HepG2 (cell line): ENCODE data around the gene SCARF1. TPM values are rescaled to one million over a fixed set of nuclear protein-coding genes. Genes with fewer than 3 reads are reported as not detected.

ENCODE experiments used
- AGO1 ChIP-seq: fragments of 200-400 bp; formaldehyde crosslinking; IDR thresholded peaks from 2 replicates; pipeline ENCODE4 v1.6.1; 2017; ENCODE audit warnings: mild to moderate bottlenecking, low read depth, low read length, moderate library complexity; ENCODE audit not compliant: poor library complexity, severe bottlenecking
- ARID4A ChIP-seq: sonication (generic); formaldehyde crosslinking; IDR thresholded peaks from 2 replicates; pipeline ENCODE4 v1.5.0; 2020; ENCODE audit warnings: mild to moderate bottlenecking, missing genetic modification reagents, borderline replicate concordance
- BCL3 ChIP-seq: sonication (generic); formaldehyde crosslinking; IDR thresholded peaks from 2 replicates; pipeline ENCODE4 v1.5.1; 2020; ENCODE audit warnings: mild to moderate bottlenecking, missing genetic modification reagents, moderate library complexity
- FOSL2 ChIP-seq: sonication (generic); formaldehyde crosslinking; IDR thresholded peaks from 2 replicates; pipeline ENCODE4 v1.4.0; 2020; ENCODE audit warnings: missing genetic modification reagents
- ISL2 ChIP-seq: sonication (generic); formaldehyde crosslinking; IDR thresholded peaks from 2 replicates; pipeline ENCODE4 v1.5.0; 2020; ENCODE audit warnings: missing genetic modification reagents
- KLF11 ChIP-seq: IDR thresholded peaks from 2 replicates; pipeline ENCODE4 v1.6.1; 2016; ENCODE audit warnings: missing compliant biosample characterization
- ONECUT2 ChIP-seq: sonication (generic); formaldehyde crosslinking; IDR thresholded peaks from 2 replicates; pipeline ENCODE4 v1.4.0; 2020; ENCODE audit warnings: missing genetic modification reagents
- PLRG1 ChIP-seq: fragments of 450-650 bp; conservative IDR thresholded peaks from 2 replicates; pipeline ENCODE4 v1.6.1; 2016
- RNF2 ChIP-seq: fragments of 450-650 bp; conservative IDR thresholded peaks from 2 replicates; pipeline ENCODE4 v1.6.1; 2016; ENCODE audit warnings: low read depth
- SKI ChIP-seq: fragments of 450-650 bp; IDR thresholded peaks from one replicate; pipeline ENCODE4 v1.6.1; 2018; ENCODE audit warnings: mild to moderate bottlenecking; ENCODE audit not compliant: partially characterized antibody
- U2AF2 ChIP-seq: fragments of 200-400 bp; formaldehyde crosslinking; IDR thresholded peaks from 2 replicates; pipeline ENCODE4 v1.6.1; 2017; ENCODE audit warnings: low read depth, mild to moderate bottlenecking, low read length
- ZBTB3 ChIP-seq: sonication (generic); formaldehyde crosslinking; IDR thresholded peaks from 2 replicates; pipeline ENCODE4 v1.4.0; 2020; ENCODE audit warnings: low read depth, mild to moderate bottlenecking, moderate library complexity, missing genetic modification reagents, borderline replicate concordance
- ZKSCAN8 ChIP-seq: IDR thresholded peaks from 2 replicates; pipeline ENCODE4 v1.6.1; 2016; ENCODE audit warnings: borderline replicate concordance, missing genetic modification reagents, missing compliant biosample characterization
- ZNF407 ChIP-seq: sonication (generic); formaldehyde crosslinking; IDR thresholded peaks from one replicate; pipeline ENCODE4 v1.5.1; 2020; ENCODE audit warnings: mild to moderate bottlenecking, missing genetic modification reagents; ENCODE audit errors: not compliant biosample characterization
- polyA plus RNA-seq, 8 experiments: library from polyadenylated mRNA; depleted of rRNA in 3 of 8; stranded (reverse) in 7 of 8; unstranded in 1 of 8; fragments of >200 nt; fragmentation: Illumina TruSeq in 4 of 8; extraction: Trizol in 4 of 8; gene quantifications; 2 replicates each; pipeline versions ENCODE4 v1.2.1 to v1.2.3, GENCODE V29; 2011 to 2016; ENCODE audit warnings: low read depth in 4 of 8, missing spikeins in 1 of 8, mixed read lengths in 1 of 8; ENCODE audit not compliant: insufficient read depth in 1 of 8
- total RNA-seq, 5 experiments: library from RNA; depleted of rRNA; stranded (reverse); fragments of >200 nt; fragmentation: Illumina TruSeq; extraction: Trizol; gene quantifications; 2 replicates each; pipeline ENCODE4 v1.2.3, GENCODE V29; 2016; ENCODE audit warnings: low read depth in 1 of 5

SCARF1 gene
- total and polyA plus RNA-seq, 2 of the 13 experiments (the other 11 are each of a cell fraction or from before 2014, with no cell fraction given), result 0.24 to 0.71 TPM

GRCh38 chr17:1643293-1643998 is 2.1 kb downstream of the SCARF1 start (continued):
- TF ChIP-seq AGO1 (no peak), PLRG1 (no peak), RNF2 (0 out of 2 replicates have a peak, but pooled peaks have one; percentile 44), KLF11 (CRISPR knock-in tag) (no peak), ZKSCAN8 (CRISPR knock-in tag) (no peak), ISL2 (CRISPR knock-in tag) (no peak), U2AF2 (no peak), BCL3 (0 out of 2 replicates have a peak, but pooled peaks have one; percentile 23), ONECUT2 (CRISPR knock-in tag) (no peak), SKI (peak; percentile 10), ARID4A (CRISPR knock-in tag) (peak; percentile 35; the same call in 1 of the 2 replicates), ZBTB3 (CRISPR knock-in tag) (no peak), FOSL2 (CRISPR knock-in tag) (no peak), ZNF407 (CRISPR knock-in tag) (no peak)
